ENCODE results near the gene TUBD1.
"Not testable (repeated sequence)": the region's sequence is repeated elsewhere in the genome, so short reads cannot be mapped to it uniquely, and the experiment has no call there.

TUBD1 gene

GRCh38 chr17:59842901-59843652 is 49.7 kb downstream of the TUBD1 start:
- DNase-seq: peak; percentile 68 to 72

GRCh38 chr17:59841882-59842263 is 50.9 kb downstream of the TUBD1 start:
- not testable (repeated sequence) for DNase-seq

- DNase-seq: not testable (repeated sequence)
These were observed 51.5 kb downstream of the TUBD1 start for GRCh38 chr17:59841091-59841881.

- no peak for DNase-seq
These were observed 52.2 kb downstream of the TUBD1 start for GRCh38 chr17:59840329-59841090.

GRCh38 chr17:59839651-59840328 is 53.0 kb downstream of the TUBD1 start:
- no peak for DNase-seq

- no peak for DNase-seq
These were observed 54.5 kb downstream of the TUBD1 start for GRCh38 chr17:59838052-59838916.

- no peak for DNase-seq
These were observed 55.3 kb downstream of the TUBD1 start for GRCh38 chr17:59837308-59838051.

- no peak for DNase-seq
These were observed 59.8 kb downstream of the TUBD1 start for GRCh38 chr17:59832883-59833379.

- no peak for DNase-seq
These were observed 61.8 kb downstream of the TUBD1 start for GRCh38 chr17:59830846-59831486.

GRCh38 chr17:59830007-59830630 is 62.6 kb downstream of the TUBD1 start:
- no peak for DNase-seq

- DNase-seq: no peak
These were observed 63.3 kb downstream of the TUBD1 start for GRCh38 chr17:59829217-59830006.

GRCh38 chr17:59828819-59829216 is 63.9 kb downstream of the TUBD1 start:
- DNase-seq: not testable (repeated sequence)

- DNase-seq: no peak
These were observed 64.3 kb downstream of the TUBD1 start for GRCh38 chr17:59828478-59828760.

- DNase-seq: no peak
These were observed 64.8 kb downstream of the TUBD1 start for GRCh38 chr17:59827721-59828477.

GRCh38 chr17:59826706-59827453 is 65.9 kb downstream of the TUBD1 start:
- no peak for DNase-seq

- no peak for DNase-seq
These were observed 67.0 kb downstream of the TUBD1 start for GRCh38 chr17:59825533-59826322.

GRCh38 chr17:59815965-59816364 is 76.8 kb downstream of the TUBD1 start:
- no peak for DNase-seq
